GM12878 (cell line): ENCODE data around the gene CLEC4E. TPM values are rescaled to one million over a fixed set of nuclear protein-coding genes. Genes with fewer than 3 reads are reported as not detected.
"Not testable (repeated sequence)": the region's sequence is repeated elsewhere in the genome, so short reads cannot be mapped to it uniquely, and the experiment has no call there.

ENCODE experiments used
- ATAC-seq: fragments of 200-7000 bp; cut with Tn5 transposase; 3 replicates; pipeline ENCODE4 v1.9.1; 2020; ENCODE audit warnings: mild to moderate bottlenecking, moderate library complexity
- BruUV-seq: library from RNA; stranded (reverse); fragments of 400-500 nt; replicated peaks from 2 replicates; lab custom pipeline; 2021; lab: Mats Ljungman, UMichigan
- CTCF ChIA-PET: fragments of 300-600 bp; sonication (Branson Sonifier 250); formaldehyde crosslinking; extraction: SDS; loops from one replicate; lab custom pipeline; 2021; ENCODE audit warnings: inconsistent platforms; lab: Yijun Ruan, JAX
- POLR2A ChIA-PET: fragments of 350-600 bp; formaldehyde crosslinking; extraction: SDS; loops from one replicate; lab custom pipeline; 2021; ENCODE audit warnings: inconsistent platforms; lab: Charles Lee
- RAD21 ChIA-PET: fragments of 300-600 bp; sonication (Branson Sonifier 250); formaldehyde crosslinking; loops from one replicate; lab custom pipeline; 2023; ENCODE audit warnings: antibody characterized with exemption; ENCODE audit not compliant: unreplicated experiment; lab: Charles Lee
- SMC1A ChIA-PET: fragments of 300-600 bp; sonication (Branson Sonifier 250); formaldehyde crosslinking; loops from one replicate; lab custom pipeline; 2023; ENCODE audit not compliant: unreplicated experiment, uncharacterized antibody; lab: Charles Lee
- DNase-seq: peaks from one replicate; pipeline ENCODE4 v3.0.0-alpha.2; 2011; ENCODE audit warnings: low read depth, low spot score
- FAIRE-seq: peaks from 3 replicates; lab custom pipeline; 2011; peaks lifted over from hg19 to GRCh38; lab: Jason Lieb, UNC
- H2AFZ ChIP-seq: 2 replicates; pipeline ENCODE4 v1.6.0; 2011; ENCODE audit warnings: low read depth, low read length, control low read depth; ENCODE audit not compliant: control insufficient read depth
- H3K27ac ChIP-seq: 2 replicates; pipeline ENCODE4 v1.5.1; 2011; ENCODE audit warnings: control low read depth; ENCODE audit not compliant: control insufficient read depth, insufficient read depth
- H3K27me3 ChIP-seq, 2 experiments: replicated peaks in 1 of 2; 2 replicates each; pipeline versions ENCODE4 v1.6.0 to v1.6.1; 2011; ENCODE audit warnings: low read length in 1 of 2; ENCODE audit not compliant: control insufficient read depth in 2 of 2, insufficient read depth in 2 of 2
- H3K36me3 ChIP-seq, 2 experiments: 2 replicates each; pipeline ENCODE4 v1.5.1; 2011; ENCODE audit warnings: low read length in 1 of 2; ENCODE audit not compliant: control insufficient read depth in 2 of 2, insufficient read depth in 2 of 2
- H3K4me1 ChIP-seq: 2 replicates; pipeline ENCODE4 v1.6.1; 2011; ENCODE audit warnings: mild to moderate bottlenecking, low read length, moderate library complexity, mixed read lengths; ENCODE audit not compliant: control insufficient read depth, insufficient read depth
- H3K4me2 ChIP-seq: 2 replicates; pipeline ENCODE4 v1.6.0; 2011; ENCODE audit warnings: control low read depth; ENCODE audit not compliant: control insufficient read depth, insufficient read depth
- H3K4me3 ChIP-seq: fragments of 200-600 bp; sonication (generic); 2 replicates; pipeline ENCODE4 v1.5.1; 2016
- H3K79me2 ChIP-seq: 2 replicates; pipeline ENCODE4 v1.6.0; 2011; ENCODE audit warnings: low read length; ENCODE audit not compliant: control insufficient read depth, insufficient read depth
- H3K9ac ChIP-seq: 2 replicates; pipeline ENCODE4 v1.8.0; 2011; ENCODE audit warnings: low read length, control low read depth, mixed read lengths; ENCODE audit not compliant: control insufficient read depth, insufficient read depth
- H3K9me3 ChIP-seq: replicated peaks from 3 replicates; pipeline ENCODE4 v1.5.1; 2011; ENCODE audit warnings: mild to moderate bottlenecking, low read length; ENCODE audit not compliant: control insufficient read depth, insufficient read depth
- H4K20me1 ChIP-seq: 2 replicates; pipeline ENCODE4 v1.6.0; 2011; ENCODE audit not compliant: control insufficient read depth, insufficient read depth
- EP300 ChIP-seq, 2 experiments: fragments of 150-350 bp in 1 of 2; IDR thresholded peaks; 2 replicates each; pipeline ENCODE4 v1.6.1; 2011 to 2012; ENCODE audit warnings: low read depth in 2 of 2, low read length in 2 of 2, borderline replicate concordance in 1 of 2, improper control_type of control experiment in 1 of 2, inconsistent platforms in 1 of 2; ENCODE audit not compliant: control insufficient read depth in 1 of 2
- ZNF384 ChIP-seq: IDR thresholded peaks from 2 replicates; pipeline ENCODE4 v1.6.1; 2012; ENCODE audit warnings: low read depth, mild to moderate bottlenecking, low read length, improper control_type of control experiment, borderline replicate concordance
- WGBS: methylation state at CpG from one replicate; pipeline ENCODE4 v1.1.6; 2016; ENCODE audit warnings: low lambda C conversion rate; ENCODE audit not compliant: insufficient replicate concordance, insufficient coverage; ENCODE audit errors: missing lambda C conversion rate; 5-methylcytosine and 5-hydroxymethylcytosine counted together
- in situ Hi-C: fragments of 300-500 bp; cut with MboI; formaldehyde crosslinking; loops from 9 replicates; pipeline ENCODE4 v1.14.3; 2018; ENCODE audit warnings: mixed read lengths
- intact Hi-C: fragments of 100-400 bp; cut with micrococcal nuclease; formaldehyde crosslinking; loops from one replicate; pipeline ENCODE4 v1.14.2; 2022; ENCODE audit not compliant: unreplicated experiment
- polyA plus RNA-seq, 11 experiments: library from polyadenylated mRNA; depleted of rRNA in 4 of 11; unstranded in 6 of 11; stranded (reverse) in 5 of 11; fragments of >200 nt; fragmentation: Nextera tagmentation in 4 of 11; fragmentation: Illumina TruSeq in 1 of 11; extraction: Ambion mirVana in 4 of 11; extraction: Trizol in 1 of 11; gene quantifications; 1 replicate in 1 of 11; 2 replicates in 10 of 11; pipeline versions ENCODE4 v1.2.1 to v1.2.3, GENCODE V29; 2011 to 2016; ENCODE audit warnings: inconsistent platforms in 2 of 11, missing spikeins in 2 of 11, low read depth in 1 of 11
- total RNA-seq, 4 experiments: library from RNA; depleted of rRNA in 3 of 4; stranded (reverse); fragments of >200 nt in 3 of 4; fragmentation: Illumina TruSeq in 1 of 4; extraction: Trizol in 1 of 4; gene quantifications; 2 replicates each; pipeline versions ENCODE4 v1.2.1 to v1.2.3, GENCODE V29; 2013 to 2021
- TF ChIP-seq, protein P1 (sequence below): IDR thresholded peaks from 2 replicates; pipeline ENCODE4 v1.6.1; 2012; ENCODE audit warnings: mild to moderate bottlenecking, low read depth, low read length

Gene CLEC4E
- total and polyA plus RNA-seq, 10 of the 15 experiments (the other 5 are each of a cell fraction or from before 2014, with no cell fraction given) = not detected

DNA sequence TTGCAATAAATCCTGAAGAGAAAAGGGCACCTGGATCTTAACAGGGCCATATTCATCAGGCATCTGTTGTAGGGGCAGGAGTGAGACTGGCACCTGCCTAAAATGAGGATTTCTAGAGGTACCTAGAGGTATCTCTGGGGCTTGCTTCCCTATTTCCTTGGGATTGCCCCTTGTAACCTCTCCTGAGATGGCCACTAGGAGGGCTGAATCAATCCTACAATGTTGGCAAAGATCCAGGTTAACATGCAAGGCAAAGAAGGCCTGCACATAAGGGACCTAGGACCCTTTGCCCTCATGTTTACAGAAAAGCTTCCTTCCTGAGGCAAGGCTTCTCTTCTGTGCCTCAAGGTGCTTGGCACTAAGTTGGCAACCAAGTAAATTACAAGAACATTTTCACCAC, 25.8 kb upstream of the CLEC4E start (continued):
- TF ChIP-seq, protein P1, sequence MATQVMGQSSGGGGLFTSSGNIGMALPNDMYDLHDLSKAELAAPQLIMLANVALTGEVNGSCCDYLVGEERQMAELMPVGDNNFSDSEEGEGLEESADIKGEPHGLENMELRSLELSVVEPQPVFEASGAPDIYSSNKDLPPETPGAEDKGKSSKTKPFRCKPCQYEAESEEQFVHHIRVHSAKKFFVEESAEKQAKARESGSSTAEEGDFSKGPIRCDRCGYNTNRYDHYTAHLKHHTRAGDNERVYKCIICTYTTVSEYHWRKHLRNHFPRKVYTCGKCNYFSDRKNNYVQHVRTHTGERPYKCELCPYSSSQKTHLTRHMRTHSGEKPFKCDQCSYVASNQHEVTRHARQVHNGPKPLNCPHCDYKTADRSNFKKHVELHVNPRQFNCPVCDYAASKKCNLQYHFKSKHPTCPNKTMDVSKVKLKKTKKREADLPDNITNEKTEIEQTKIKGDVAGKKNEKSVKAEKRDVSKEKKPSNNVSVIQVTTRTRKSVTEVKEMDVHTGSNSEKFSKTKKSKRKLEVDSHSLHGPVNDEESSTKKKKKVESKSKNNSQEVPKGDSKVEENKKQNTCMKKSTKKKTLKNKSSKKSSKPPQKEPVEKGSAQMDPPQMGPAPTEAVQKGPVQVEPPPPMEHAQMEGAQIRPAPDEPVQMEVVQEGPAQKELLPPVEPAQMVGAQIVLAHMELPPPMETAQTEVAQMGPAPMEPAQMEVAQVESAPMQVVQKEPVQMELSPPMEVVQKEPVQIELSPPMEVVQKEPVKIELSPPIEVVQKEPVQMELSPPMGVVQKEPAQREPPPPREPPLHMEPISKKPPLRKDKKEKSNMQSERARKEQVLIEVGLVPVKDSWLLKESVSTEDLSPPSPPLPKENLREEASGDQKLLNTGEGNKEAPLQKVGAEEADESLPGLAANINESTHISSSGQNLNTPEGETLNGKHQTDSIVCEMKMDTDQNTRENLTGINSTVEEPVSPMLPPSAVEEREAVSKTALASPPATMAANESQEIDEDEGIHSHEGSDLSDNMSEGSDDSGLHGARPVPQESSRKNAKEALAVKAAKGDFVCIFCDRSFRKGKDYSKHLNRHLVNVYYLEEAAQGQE = no peak
- no peak for TF ChIP-seq ZNF384
- TF ChIP-seq EP300 (IDR thresholded peaks at IDR 0.05; ENCODE audit: borderline replicate concordance in 1 of 2, control insufficient read depth in 1 of 2, low read depth in 2 of 2, low read length in 2 of 2) = no peak

DNA sequence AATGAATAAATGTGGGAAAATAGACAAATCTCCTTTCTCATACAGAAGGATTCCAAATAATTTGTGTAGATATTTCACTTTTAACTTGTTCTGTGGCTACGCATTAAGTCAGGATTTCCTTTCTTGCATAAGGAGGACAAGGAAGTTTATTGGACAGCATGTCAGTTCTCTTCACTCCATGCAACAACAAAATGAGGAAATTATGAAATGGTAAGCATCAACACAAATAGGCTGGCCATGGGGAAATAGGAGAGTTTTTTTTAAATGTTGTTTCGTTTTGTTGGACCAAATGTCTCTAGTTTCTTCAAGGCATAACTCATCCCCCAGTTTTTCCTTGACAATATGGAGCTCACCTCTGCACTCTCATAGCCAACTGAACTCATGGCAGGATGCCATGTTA, 25.3 kb upstream of the CLEC4E start:
- CTCF ChIA-PET = interaction anchor here (0.6 kb wide), 1 partner anchor 22 kb away, joined by 5 read pairs; no protein-coding TSS in a partner anchor
- H3K27me3 ChIP-seq, H3K36me3 ChIP-seq, BruUV-seq, H3K4me1 ChIP-seq, H3K79me2 ChIP-seq, intact Hi-C loops, H4K20me1 ChIP-seq, POLR2A ChIA-PET, SMC1A ChIA-PET, ATAC-seq, DNase-seq, RAD21 ChIA-PET, in situ Hi-C loops, H3K9ac ChIP-seq, H3K4me2 ChIP-seq, H3K4me3 ChIP-seq, H3K9me3 ChIP-seq, H3K27ac ChIP-seq, H2AFZ ChIP-seq: not testable (repeated sequence)
- peak; percentile 93 for FAIRE-seq
- 85% methylated on average over 2 of the region's 2 CpGs for WGBS
